MM.1S (cell line): Measurements from ENCODE around the gene DCP1B.

Source experiments
- EZH2 ChIP-seq: fragments of 300-600 bp; sonication (generic); optimal IDR thresholded peaks from 2 replicates; pipeline ENCODE3; 2017; ENCODE audit warnings: low read depth, mild to moderate bottlenecking, antibody characterized with exemption, low read length, mixed read lengths
- TF ChIP-seq, protein P1 (sequence below): fragments of 300-600 bp; sonication (generic); IDR thresholded peaks from 2 replicates; pipeline ENCODE4 v1.5.1; 2016; ENCODE audit warnings: antibody characterized with exemption, low read length, mixed read lengths

DNA sequence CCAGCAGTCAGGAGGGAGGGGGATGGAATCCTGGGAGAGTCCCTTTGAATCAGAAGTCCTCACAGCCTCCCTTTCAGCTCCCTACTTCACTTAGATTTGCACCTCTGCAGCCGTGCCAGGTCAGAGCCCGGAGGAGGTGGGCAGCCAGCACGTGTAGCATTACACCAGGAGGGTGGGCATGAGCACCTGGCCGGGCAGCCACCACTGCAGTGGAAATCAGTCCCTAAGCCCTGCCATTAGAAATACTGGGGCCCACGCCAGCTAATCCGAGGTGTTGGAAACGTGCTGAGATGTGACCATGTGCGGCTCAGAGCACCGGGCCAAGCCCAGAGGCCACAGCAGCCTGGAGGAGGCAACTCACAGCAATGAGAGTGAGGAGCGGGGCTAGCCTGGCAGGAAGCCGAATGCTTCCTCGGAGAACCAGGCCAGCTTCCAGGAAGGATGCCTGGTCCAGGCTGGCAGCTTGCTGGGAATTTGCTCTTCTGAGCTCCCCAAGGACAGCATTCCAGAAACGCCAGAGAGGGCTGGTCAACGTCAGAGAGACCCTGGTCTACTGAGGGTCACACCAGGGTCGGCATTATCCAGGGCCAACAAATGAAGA is 76.4 kb downstream of the DCP1B start:
- TF ChIP-seq EZH2, result no peak
- TF ChIP-seq, protein P1, sequence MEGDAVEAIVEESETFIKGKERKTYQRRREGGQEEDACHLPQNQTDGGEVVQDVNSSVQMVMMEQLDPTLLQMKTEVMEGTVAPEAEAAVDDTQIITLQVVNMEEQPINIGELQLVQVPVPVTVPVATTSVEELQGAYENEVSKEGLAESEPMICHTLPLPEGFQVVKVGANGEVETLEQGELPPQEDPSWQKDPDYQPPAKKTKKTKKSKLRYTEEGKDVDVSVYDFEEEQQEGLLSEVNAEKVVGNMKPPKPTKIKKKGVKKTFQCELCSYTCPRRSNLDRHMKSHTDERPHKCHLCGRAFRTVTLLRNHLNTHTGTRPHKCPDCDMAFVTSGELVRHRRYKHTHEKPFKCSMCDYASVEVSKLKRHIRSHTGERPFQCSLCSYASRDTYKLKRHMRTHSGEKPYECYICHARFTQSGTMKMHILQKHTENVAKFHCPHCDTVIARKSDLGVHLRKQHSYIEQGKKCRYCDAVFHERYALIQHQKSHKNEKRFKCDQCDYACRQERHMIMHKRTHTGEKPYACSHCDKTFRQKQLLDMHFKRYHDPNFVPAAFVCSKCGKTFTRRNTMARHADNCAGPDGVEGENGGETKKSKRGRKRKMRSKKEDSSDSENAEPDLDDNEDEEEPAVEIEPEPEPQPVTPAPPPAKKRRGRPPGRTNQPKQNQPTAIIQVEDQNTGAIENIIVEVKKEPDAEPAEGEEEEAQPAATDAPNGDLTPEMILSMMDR, result no peak
